T-cell (primary cell): ENCODE measurements around the gene MAP3K3. TPM values are rescaled to one million over a fixed set of nuclear protein-coding genes. Genes with fewer than 3 reads are reported as not detected.

Experiments
- ATAC-seq, 4 experiments: fragments of 200-7000 bp in 3 of 4; fragments of 150-1000 bp in 1 of 4; cut with Tn5 transposase; replicated peaks in 1 of 4; 1 replicate in 3 of 4; 2 replicates in 1 of 4; pipeline ENCODE4 v1.10.0; 2021; ENCODE audit warnings: moderate library complexity in 3 of 4, mild to moderate bottlenecking in 2 of 4, moderate number of reproducible peaks in 1 of 4
- CTCF ChIA-PET, 2 donors: fragments of 300-600 bp; sonication (Branson Sonifier 250); formaldehyde crosslinking; loops; one replicate each; lab custom pipeline; 2022; ENCODE audit warnings: antibody characterized with exemption in 2 of 2; lab: Charles Lee
- POLR2A ChIA-PET, 2 donors: fragments of 300-600 bp; sonication (Branson Sonifier 250); formaldehyde crosslinking; loops; one replicate each; lab custom pipeline; 2022; ENCODE audit warnings: antibody characterized with exemption in 2 of 2; lab: Charles Lee
- DNase-seq, 35 experiments: peaks; one replicate each; pipeline versions ENCODE4 v3.0.0 to v3.0.0-alpha.2; 2013 to 2023
- H3K27ac ChIP-seq: one replicate; pipeline ENCODE4 v1.5.1; 2013; ENCODE audit warnings: low read length
- H3K27me3 ChIP-seq, 2 experiments: replicated peaks in 1 of 2; 1 replicate in 1 of 2; 2 replicates in 1 of 2; pipeline versions ENCODE4 v1.6.1 to v1.7.0; 2013; ENCODE audit warnings: low read length in 1 of 2, mixed read lengths in 1 of 2; ENCODE audit not compliant: control insufficient read depth in 2 of 2, insufficient read depth in 2 of 2; ENCODE audit errors: extremely low read depth in 1 of 2
- H3K36me3 ChIP-seq, 2 donors: 1 replicate in 1 of 2; 2 replicates in 1 of 2; pipeline versions ENCODE4 v1.6.1 to v1.7.0; 2013; ENCODE audit warnings: low read length in 1 of 2; ENCODE audit not compliant: control insufficient read depth in 2 of 2, insufficient read depth in 1 of 2; ENCODE audit errors: extremely low read depth in 1 of 2
- H3K4me1 ChIP-seq, 2 experiments: 1 replicate in 1 of 2; 2 replicates in 1 of 2; pipeline versions ENCODE4 v1.6.1 to v1.7.0; 2013; ENCODE audit warnings: low read length in 2 of 2, mixed read lengths in 1 of 2; ENCODE audit not compliant: insufficient read depth in 2 of 2, control insufficient read depth in 1 of 2; ENCODE audit errors: extremely low read depth in 1 of 2
- H3K4me3 ChIP-seq, 2 donors: 1 replicate in 1 of 2; 2 replicates in 1 of 2; pipeline versions ENCODE4 v1.5.1 to v1.7.0; 2013; ENCODE audit warnings: mild to moderate bottlenecking in 2 of 2, low read length in 1 of 2, moderate library complexity in 1 of 2; ENCODE audit not compliant: control insufficient read depth in 1 of 2; ENCODE audit errors: extremely low read depth in 1 of 2
- H3K9me3 ChIP-seq: 2 replicates; pipeline ENCODE4 v1.7.0; 2013
- H3K27ac Mint-ChIP-seq, 2 donors: one replicate each; pipeline ENCODE4 v1.8.0; 2020 to 2021; ENCODE audit warnings: mild to moderate bottlenecking in 2 of 2, mixed read lengths in 2 of 2
- H3K27me3 Mint-ChIP-seq, 2 donors: one replicate each; pipeline ENCODE4 v1.8.0; 2021 to 2022; ENCODE audit warnings: mixed read lengths in 2 of 2
- H3K36me3 Mint-ChIP-seq: one replicate; pipeline ENCODE4 v1.8.0; 2021; ENCODE audit warnings: mixed read lengths
- H3K4me1 Mint-ChIP-seq, 3 donors: one replicate each; pipeline ENCODE4 v1.8.0; 2020 to 2022; ENCODE audit warnings: mixed read lengths in 3 of 3, mild to moderate bottlenecking in 1 of 3
- H3K4me3 Mint-ChIP-seq, 3 donors: one replicate each; pipeline ENCODE4 v1.8.0; 2020 to 2022; ENCODE audit warnings: mild to moderate bottlenecking in 3 of 3, mixed read lengths in 3 of 3, moderate library complexity in 3 of 3
- H3K9me3 Mint-ChIP-seq, 3 donors: one replicate each; pipeline ENCODE4 v1.8.0; 2020 to 2022; ENCODE audit warnings: mixed read lengths in 3 of 3
- WGBS: methylation state at CpG from one replicate; pipeline ENCODE4 v1.1.5; 2013; ENCODE audit warnings: missing lambda C conversion rate; ENCODE audit not compliant: insufficient coverage; 5-methylcytosine and 5-hydroxymethylcytosine counted together
- total RNA-seq, 35 experiments: library from RNA in 6 of 35; stranded (reverse) in 6 of 35; fragments of 120-200 nt in 1 of 35; gene quantifications; one replicate each; pipeline versions ENCODE4 v1.2.1 to v1.2.4 and lab custom pipeline; 2013 to 2026

Gene MAP3K3
- total RNA-seq (10 to 100 TPM; 71.0 to 91.1 (median 85.4) TPM), total RNA-seq (lab: John Stamatoyannopoulos, UW) (20.1 to 204 (median 133) reads per million in 29 experiments)
- total RNA-seq (2013) = 64.4 TPM

DNA sequence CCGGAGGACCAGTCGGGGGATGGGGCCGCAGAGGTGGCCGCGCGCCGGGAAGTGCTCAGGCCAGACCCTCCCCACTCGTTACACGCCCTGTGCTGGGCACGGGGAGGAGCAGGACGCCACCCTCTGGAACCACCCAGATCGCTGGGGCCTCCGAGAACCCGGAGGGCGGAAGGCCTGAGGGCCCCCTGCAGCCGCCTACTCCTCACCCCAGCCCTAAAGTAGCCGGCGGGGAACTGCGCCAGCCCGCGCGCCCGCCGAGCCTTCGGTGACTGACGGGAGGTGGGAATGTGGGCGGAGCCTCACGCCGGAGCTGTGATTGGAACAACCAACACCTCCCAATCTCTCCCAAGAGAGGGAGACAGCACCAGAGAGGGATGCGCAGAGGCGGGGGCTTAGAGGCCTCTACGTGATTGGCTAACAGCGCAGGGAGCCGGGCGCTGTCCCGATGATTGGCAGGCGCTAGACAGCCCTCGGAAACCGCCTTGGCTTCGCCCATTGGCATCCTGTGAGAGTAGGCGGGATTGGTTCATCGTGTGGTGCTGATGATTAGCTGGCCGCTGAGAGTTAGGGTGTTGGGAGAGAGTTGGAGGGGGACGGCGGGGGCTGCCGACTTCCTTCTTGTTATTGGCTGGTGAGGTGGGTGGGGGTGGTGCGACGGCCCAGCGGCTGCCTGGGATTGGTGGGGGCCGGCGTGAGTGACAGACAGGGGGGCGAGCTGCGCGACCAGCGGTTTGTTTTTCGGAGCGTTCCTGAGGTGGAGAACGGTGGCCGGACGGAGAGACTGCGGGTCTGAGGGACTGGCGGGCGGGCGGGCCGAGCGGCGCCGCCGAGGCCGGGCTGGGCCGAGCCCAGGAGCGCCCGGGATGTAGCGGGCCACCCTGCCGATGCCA lies at the start of gene MAP3K3:
MAP3K3 (plus strand) TSS at position 734 of the 890 bp plus-strand sequence. CDS start 343 bp downstream, outside the sequence.
- peaks cover 42 to 44% (median 43%) of the 10 kb centered on the region in 3 donors for H3K4me1 Mint-ChIP-seq
- H3K9me3 ChIP-seq = no peaks in the 10 kb centered on the region
- H3K27ac Mint-ChIP-seq = peak within 1 kb of the TSS; percentile 87 to 96
- no peaks in the 10 kb centered on the region for H3K36me3 Mint-ChIP-seq
- H3K4me3 Mint-ChIP-seq = peak within 1 kb of the TSS; percentile 97 to 99 (median 99)
- CTCF ChIA-PET = interaction anchor here (0.6 to 2.3 kb wide), 14 partner anchors 11 to 898 kb away, joined by 3 to 19 read pairs (median 4); partner anchors contain the start of genes CYB561 (in 1 of the 2), STRADA (in 1 of the 2) and TACO1 (in 1 of the 2)
- WGBS = 1% methylated on average over 57 of the region's 75 CpGs
- H3K9me3 Mint-ChIP-seq = no peaks in the 10 kb centered on the region
- no peaks in the 10 kb centered on the region for H3K27me3 ChIP-seq
- peak; percentile 87 to 99 (median 97) for DNase-seq
- peak; percentile 89 to 90 (median 89) for ATAC-seq
- peak within 1 kb of the TSS; percentile 67 for H3K27ac ChIP-seq
- no peaks in the 10 kb centered on the region for H3K27me3 Mint-ChIP-seq
- H3K4me3 ChIP-seq = peak within 1 kb of the TSS; percentile 73 to 80
- H3K4me1 ChIP-seq = peaks cover 15 to 26% of the 10 kb centered on the region in 2 experiments
- POLR2A ChIA-PET = interaction anchor here (0.5 to 1.2 kb wide), 8 partner anchors 9 to 963 kb away, joined by 3 to 10 read pairs (median 6); partner anchors contain the start of gene ICAM2 (in 1 of the 2)
- H3K36me3 ChIP-seq = no peaks in the 10 kb centered on the region

- H3K4me3 Mint-ChIP-seq = no peak overlapping the region
- WGBS = 90% methylated on average over 2 of the region's 5 CpGs
- peaks cover 18% of the 10 kb centered on the region for H3K36me3 Mint-ChIP-seq
- peaks cover 47 to 54% (median 51%) of the 10 kb centered on the region in 3 donors for H3K4me1 Mint-ChIP-seq
- no peaks in the 10 kb centered on the region for H3K27me3 Mint-ChIP-seq
- Histone ChIP-seq H3K36me3 (peaks cover 2 to 14% of the 10 kb centered on the region in 2 donors), H3K27ac (no peak overlapping the region), H3K9me3 (no peaks in the 10 kb centered on the region), H3K4me1 (peaks cover 0 to 3% of the 10 kb centered on the region in 2 experiments), H3K4me3 (no peak overlapping the region), H3K27me3 (no peaks in the 10 kb centered on the region)
- no peaks in the 10 kb centered on the region for H3K9me3 Mint-ChIP-seq
- no peak for DNase-seq
- ATAC-seq = no peak
- H3K27ac Mint-ChIP-seq = peak overlapping the region in 1 of 2 donors; percentile 68
- ChIA-PET POLR2A (interaction anchor here in 1 of 2 donors (0.7 kb wide), 1 partner anchor 29 kb away, joined by 5 read pairs; no protein-coding TSS in a partner anchor), CTCF (no interaction called here)
These were observed 48.6 kb upstream of the MAP3K3 start for GRCh38 chr17:63573634-63574033.

DNA sequence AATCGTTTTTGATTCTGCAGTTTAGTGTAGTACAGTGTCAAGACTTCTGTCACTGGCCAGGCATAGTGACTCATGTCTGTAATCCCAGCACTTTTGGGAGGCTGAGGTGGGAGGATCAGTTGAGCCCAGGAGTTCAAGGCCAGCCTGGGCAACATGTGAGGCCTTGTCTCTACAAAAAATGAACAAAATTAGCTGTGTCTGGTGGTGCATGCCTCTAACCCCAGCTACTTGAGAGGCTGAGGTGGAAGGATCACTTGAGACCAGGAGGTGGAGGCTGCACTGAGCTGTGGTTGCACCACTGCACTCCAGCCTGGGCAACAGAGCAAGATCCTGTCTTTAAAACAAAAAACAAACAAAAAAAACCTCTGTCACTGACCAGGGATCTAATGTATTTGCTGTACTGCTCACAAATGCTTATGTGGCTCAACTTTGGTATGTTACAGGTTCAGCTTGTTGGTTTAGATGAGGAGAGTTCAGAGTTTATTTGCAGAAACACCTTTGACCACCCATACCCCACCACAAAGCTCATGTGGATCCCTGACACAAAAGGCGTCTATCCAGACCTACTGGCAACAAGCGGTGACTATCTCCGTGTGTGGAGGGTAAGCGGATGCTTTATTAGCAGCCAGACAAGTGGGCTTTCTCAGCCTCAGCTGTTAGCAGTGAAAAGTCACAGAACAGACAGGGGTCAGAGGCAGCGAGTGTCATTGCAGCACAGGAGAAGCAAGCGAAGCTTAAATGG lies 44.0 kb upstream of the MAP3K3 start:
- POLR2A ChIA-PET = interaction anchor here in 1 of 2 donors (0.5 kb wide), 1 partner anchor 8 kb away, joined by 5 read pairs; no protein-coding TSS in a partner anchor
- WGBS = 89% methylated on average over 7 of the region's 7 CpGs
- Mint-ChIP-seq H3K4me1 (peaks cover 20 to 28% (median 23%) of the 10 kb centered on the region in 3 donors), H3K27me3 (no peaks in the 10 kb centered on the region), H3K9me3 (no peaks in the 10 kb centered on the region), H3K4me3 (no peak overlapping the region), H3K36me3 (peaks cover 40% of the 10 kb centered on the region), H3K27ac (peak overlapping the region in 1 of 2 donors; percentile 39)
- Histone ChIP-seq H3K4me3 (no peak overlapping the region), H3K27ac (no peak overlapping the region), H3K9me3 (no peaks in the 10 kb centered on the region), H3K27me3 (no peaks in the 10 kb centered on the region), H3K36me3 (peaks cover 6 to 46% of the 10 kb centered on the region in 2 donors), H3K4me1 (no peaks in the 10 kb centered on the region)
- CTCF ChIA-PET = no interaction called here
- no peak for ATAC-seq
- DNase-seq = no peak

- H3K27me3 Mint-ChIP-seq = no peaks in the 10 kb centered on the region
- no peak overlapping the region for H3K4me3 ChIP-seq
- H3K4me1 Mint-ChIP-seq = peaks cover 19 to 28% (median 24%) of the 10 kb centered on the region in 3 donors
- H3K9me3 ChIP-seq = no peaks in the 10 kb centered on the region
- no peak overlapping the region for H3K27ac ChIP-seq
- H3K27ac Mint-ChIP-seq = no peak overlapping the region
- no peak overlapping the region for H3K4me3 Mint-ChIP-seq
- H3K36me3 Mint-ChIP-seq = peaks cover 42% of the 10 kb centered on the region
- 88% methylated on average over 1 of the region's 5 CpGs for WGBS
- H3K9me3 Mint-ChIP-seq = no peaks in the 10 kb centered on the region
- DNase-seq (no peak), ATAC-seq (no peak)
- ChIA-PET POLR2A (interaction anchor here in 1 of 2 donors (0.5 kb wide), 1 partner anchor 8 kb away, joined by 5 read pairs; no protein-coding TSS in a partner anchor), CTCF (no interaction called here)
- no peaks in the 10 kb centered on the region for H3K4me1 ChIP-seq
- H3K27me3 ChIP-seq = no peaks in the 10 kb centered on the region
- peaks cover 6 to 51% of the 10 kb centered on the region in 2 donors for H3K36me3 ChIP-seq
These were observed 43.5 kb upstream of the MAP3K3 start for GRCh38 chr17:63578769-63579111.

GRCh38 chr17:63579633-63580032 lies 42.6 kb upstream of the MAP3K3 start:
- Mint-ChIP-seq H3K27me3 (no peaks in the 10 kb centered on the region), H3K36me3 (peaks cover 41% of the 10 kb centered on the region), H3K27ac (no peak overlapping the region), H3K4me1 (peaks cover 15 to 25% (median 25%) of the 10 kb centered on the region in 3 donors), H3K4me3 (no peak overlapping the region), H3K9me3 (no peaks in the 10 kb centered on the region)
- POLR2A ChIA-PET = interaction anchor here in 1 of 2 donors (0.6 kb wide), 2 partner anchors 11 to 25 kb away, joined by 3 read pairs; no protein-coding TSS in a partner anchor
- H3K27ac ChIP-seq = no peak overlapping the region
- no peaks in the 10 kb centered on the region for H3K27me3 ChIP-seq
- no peak for ATAC-seq
- no peak overlapping the region for H3K4me3 ChIP-seq
- WGBS = 96% methylated on average over 6 of the region's 11 CpGs
- H3K9me3 ChIP-seq = no peaks in the 10 kb centered on the region
- CTCF ChIA-PET = interaction anchor here in 1 of 2 donors (0.6 kb wide), 1 partner anchor 129 kb away, joined by 3 read pairs; no protein-coding TSS in a partner anchor
- H3K4me1 ChIP-seq = peaks cover 0 to 1% of the 10 kb centered on the region in 2 experiments
- no peak for DNase-seq
- H3K36me3 ChIP-seq = peaks cover 10 to 55% of the 10 kb centered on the region in 2 donors
